Gastrocnemius medialis (tissue), 4 donors: ENCODE results near the gene C9orf85. TPM values are rescaled to one million over a fixed set of nuclear protein-coding genes. Genes with fewer than 3 reads are reported as not detected.

Experiments used
- ATAC-seq, 2 donors: fragments of 150-250 bp; one replicate each; pipeline ENCODE4 v1.9.1; 2016
- DNase-seq, 2 donors: peaks; one replicate each; pipeline ENCODE4 v3.0.0-alpha.2; 2019
- H3K27ac ChIP-seq, 4 donors: fragments of 200-600 bp; sonication (generic); 1 replicate in 1 of 4; 2 replicates in 3 of 4; pipeline ENCODE4 v1.5.1; 2016 to 2018; ENCODE audit warnings: mild to moderate bottlenecking in 2 of 4, moderate library complexity in 1 of 4
- H3K27me3 ChIP-seq, 3 donors: fragments of 200-600 bp; sonication (generic) in 2 of 3; 1 replicate in 1 of 3; 2 replicates in 2 of 3; pipeline versions ENCODE4 v1.5.1 to v1.6.0; 2016 to 2019; ENCODE audit warnings: mild to moderate bottlenecking in 1 of 3, moderate library complexity in 1 of 3
- H3K36me3 ChIP-seq, 2 donors: fragments of 200-600 bp; sonication (generic) in 1 of 2; one replicate each; pipeline ENCODE4 v1.5.1; 2017 to 2018
- H3K4me1 ChIP-seq, 2 donors: fragments of 200-600 bp; sonication (generic) in 1 of 2; one replicate each; pipeline ENCODE4 v1.5.1; 2016 to 2017; ENCODE audit warnings: mild to moderate bottlenecking in 2 of 2
- H3K4me3 ChIP-seq, 4 donors: fragments of 200-600 bp; sonication (generic) in 3 of 4; 1 replicate in 1 of 4; 2 replicates in 3 of 4; pipeline ENCODE4 v1.5.1; 2016 to 2019; ENCODE audit warnings: mild to moderate bottlenecking in 2 of 4
- H3K9me3 ChIP-seq, 3 donors: fragments of 200-600 bp; sonication (generic) in 2 of 3; 1 replicate in 1 of 3; 2 replicates in 2 of 3; pipeline ENCODE4 v1.5.1; 2016 to 2019
- CTCF ChIP-seq, 5 experiments: fragments of 450-650 bp in 3 of 5; fragments of 200-600 bp in 2 of 5; sonication (generic) in 2 of 5; IDR thresholded peaks in 4 of 5; conservative IDR thresholded peaks in 1 of 5; 1 replicate in 4 of 5; 2 replicates in 1 of 5; pipeline ENCODE4 v1.5.1; 2016 to 2019; ENCODE audit warnings: antibody characterized with exemption in 5 of 5, mild to moderate bottlenecking in 3 of 5, moderate library complexity in 3 of 5
- POLR2A ChIP-seq, 2 donors: fragments of 450-650 bp; IDR thresholded peaks; one replicate each; pipeline ENCODE4 v1.6.1; 2017; ENCODE audit warnings: antibody characterized with exemption in 2 of 2, mild to moderate bottlenecking in 2 of 2, moderate library complexity in 2 of 2
- in situ Hi-C, 4 donors: fragments of 200-750 bp; cut with MboI; loops; one replicate each; pipeline versions ENCODE4 v1.15.0 to v1.8.0; 2017; ENCODE audit warnings: low sequenced_read_pairs in 4 of 4
- intact Hi-C: fragments of 100-400 bp; cut with DNase I; formaldehyde crosslinking; loops from one replicate; pipeline ENCODE4 v1.15.1; 2023; ENCODE audit warnings: low total_unique reads
- total RNA-seq, 4 donors: library from RNA; depleted of rRNA; stranded (reverse); fragments of >200 nt; gene quantifications; one replicate each; pipeline versions ENCODE4 v1.1.0 to v1.2.3, GENCODE V29; 2016

The C9orf85 gene
- total RNA-seq, 4 donors from 2014 or later, result 1.7 to 9.6 (median 6.3) TPM

GRCh38 chr9:72012646-72013045 is 101.2 kb downstream of the C9orf85 start:
- no peaks in the 10 kb centered on the region for H3K36me3 ChIP-seq
- H3K27me3 ChIP-seq, result no peaks in the 10 kb centered on the region
- in situ Hi-C loops (loop anchor here in 2 of 4 donors (25.0 kb wide), 3 partner anchors 400 to 725 kb away; no protein-coding TSS in a partner anchor), intact Hi-C loops (no loop called here)
- TF ChIP-seq POLR2A (IDR thresholded peaks at IDR 0.05), result no peak
- no peak for TF ChIP-seq CTCF (IDR thresholded peaks at IDR 0.05 in 4 of 5, conservative IDR thresholded peaks at IDR 0.05 in 1 of 5)
- no peak overlapping the region for H3K27ac ChIP-seq
- no peak for ATAC-seq
- no peak for DNase-seq
- no peaks in the 10 kb centered on the region for H3K4me1 ChIP-seq
- no peak overlapping the region for H3K4me3 ChIP-seq
- H3K9me3 ChIP-seq, result no peaks in the 10 kb centered on the region

GRCh38 chr9:72013292-72013760 is 101.9 kb downstream of the C9orf85 start:
- no peaks in the 10 kb centered on the region for H3K36me3 ChIP-seq
- ATAC-seq (no peak), DNase-seq (no peak)
- no peak for TF ChIP-seq POLR2A (IDR thresholded peaks at IDR 0.05)
- TF ChIP-seq CTCF (IDR thresholded peaks at IDR 0.05 in 4 of 5, conservative IDR thresholded peaks at IDR 0.05 in 1 of 5), result no peak
- no peaks in the 10 kb centered on the region for H3K27me3 ChIP-seq
- no peak overlapping the region for H3K4me3 ChIP-seq
- no peaks in the 10 kb centered on the region for H3K9me3 ChIP-seq
- no peaks in the 10 kb centered on the region for H3K4me1 ChIP-seq
- intact Hi-C loops, result no loop called here
- in situ Hi-C loops, result loop anchor here in 2 of 4 donors (25.0 kb wide), 3 partner anchors 401 to 726 kb away; no protein-coding TSS in a partner anchor
- no peak overlapping the region for H3K27ac ChIP-seq

GRCh38 chr9:72022841-72023240 is 111.4 kb downstream of the C9orf85 start:
- ATAC-seq, result no peak
- no peak for DNase-seq
- Histone ChIP-seq H3K9me3 (no peaks in the 10 kb centered on the region), H3K4me1 (no peaks in the 10 kb centered on the region), H3K27me3 (no peaks in the 10 kb centered on the region), H3K27ac (no peak overlapping the region), H3K4me3 (no peak overlapping the region), H3K36me3 (no peaks in the 10 kb centered on the region)
- TF ChIP-seq CTCF (IDR thresholded peaks at IDR 0.05 in 4 of 5, conservative IDR thresholded peaks at IDR 0.05 in 1 of 5) (no peak), POLR2A (IDR thresholded peaks at IDR 0.05) (no peak)
- in situ Hi-C loops, result loop anchor here in 3 of 4 donors (5.0 to 25.0 kb wide), 5 partner anchors 216 to 736 kb away; no protein-coding TSS in a partner anchor
- intact Hi-C loops, result no loop called here

Other genes with a start within 250 kb of the C9orf85 start
- 10 to 100 TPM; 10.6 to 29.9 (median 14.7) TPM for gene CEMIP2, start 143.1 kb upstream of the C9orf85 start, total RNA-seq
- gene ABHD17B, start 446 bp upstream of the C9orf85 start, total RNA-seq, result 10 to 100 TPM; 20.7 to 35.0 (median 27.0) TPM
- not detected for gene C9orf57, start 149.0 kb downstream of the C9orf85 start, total RNA-seq
- 1 to 10 TPM in 1 of 4 donors, under 1 TPM in 2, not detected in 1; 0.62 to 2.5 (median 0.82) TPM for gene GDA, start 237.8 kb downstream of the C9orf85 start, total RNA-seq